NB4 (cell line): ENCODE results near the gene MAP3K20.

ENCODE experiments used
- MAX ChIP-seq: IDR thresholded peaks from 2 replicates; pipeline ENCODE4 v1.6.1; 2011; ENCODE audit warnings: low read depth, low read length
- POLR2A ChIP-seq: IDR thresholded peaks from 2 replicates; pipeline ENCODE4 v1.6.1; 2011; ENCODE audit warnings: mild to moderate bottlenecking; ENCODE audit not compliant: insufficient read length; ENCODE audit errors: extremely low read depth

GRCh38 chr2:173030561-173031490 lies 44.8 kb upstream of the MAP3K20 start:
- TF ChIP-seq POLR2A: no peak
- no peak for TF ChIP-seq MAX
